ENCODE data around the gene DNAI7.

Gene DNAI7

DNA sequence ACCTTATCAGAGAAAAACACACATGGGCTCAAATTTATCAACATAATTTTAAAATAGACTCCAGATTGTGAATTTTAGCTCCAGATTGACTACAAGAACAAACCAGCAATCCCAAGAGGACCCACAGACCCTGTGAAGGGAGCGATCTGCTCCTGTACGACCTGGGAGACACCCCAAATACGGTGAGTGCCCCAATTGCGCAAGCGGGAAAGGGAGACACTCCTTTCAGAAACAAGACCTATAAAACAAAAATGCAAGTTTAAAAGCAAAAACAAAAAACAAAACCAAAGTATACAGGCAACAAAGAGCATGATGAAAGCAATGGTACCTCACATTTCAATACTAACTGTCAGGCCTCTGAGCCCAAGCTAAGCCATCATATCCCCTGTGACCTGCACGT lies 32.1 kb downstream of the DNAI7 start:
- DNase-seq = no peak

GRCh38 chr12:25156061-25156460 lies 38.9 kb downstream of the DNAI7 start:
- DNase-seq = no peak

GRCh38 chr12:25155022-25155576 lies 39.9 kb downstream of the DNAI7 start:
- no peak for DNase-seq

DNA sequence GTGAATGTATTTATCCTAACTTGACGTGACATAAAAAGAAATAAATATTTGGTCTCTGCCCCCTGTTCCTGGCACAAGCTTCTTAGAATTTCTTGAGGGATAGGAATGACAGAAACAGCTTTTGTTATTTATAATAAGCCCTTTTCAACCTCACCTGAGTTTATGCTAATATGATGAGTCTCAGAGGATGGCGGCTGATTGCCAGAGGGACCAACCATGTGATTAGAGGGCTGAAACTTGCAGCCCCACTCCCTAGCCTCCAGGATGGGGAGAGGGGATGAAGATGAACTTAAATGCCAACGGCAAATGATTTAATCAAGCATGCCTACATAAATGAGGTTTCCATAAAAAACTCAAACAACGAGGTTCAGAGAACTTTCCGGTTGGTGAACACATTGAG lies 42.9 kb downstream of the DNAI7 start:
- no peak for DNase-seq

- no peak for DNase-seq
These were observed 43.5 kb downstream of the DNAI7 start for GRCh38 chr12:25151476-25151875.

- no peak for DNase-seq
These were observed 48.3 kb downstream of the DNAI7 start for GRCh38 chr12:25146686-25147085.

GRCh38 chr12:25135531-25136154 lies 59.3 kb downstream of the DNAI7 start:
- DNase-seq = no peak

- no peak for DNase-seq
These were observed 63.7 kb downstream of the DNAI7 start for GRCh38 chr12:25131270-25131669.

GRCh38 chr12:25130741-25131188 lies 64.2 kb downstream of the DNAI7 start:
- DNase-seq = no peak

- DNase-seq = no peak
These were observed 68.2 kb downstream of the DNAI7 start for GRCh38 chr12:25126746-25127145.

GRCh38 chr12:25126101-25126500 lies 68.9 kb downstream of the DNAI7 start:
- DNase-seq = no peak

DNA sequence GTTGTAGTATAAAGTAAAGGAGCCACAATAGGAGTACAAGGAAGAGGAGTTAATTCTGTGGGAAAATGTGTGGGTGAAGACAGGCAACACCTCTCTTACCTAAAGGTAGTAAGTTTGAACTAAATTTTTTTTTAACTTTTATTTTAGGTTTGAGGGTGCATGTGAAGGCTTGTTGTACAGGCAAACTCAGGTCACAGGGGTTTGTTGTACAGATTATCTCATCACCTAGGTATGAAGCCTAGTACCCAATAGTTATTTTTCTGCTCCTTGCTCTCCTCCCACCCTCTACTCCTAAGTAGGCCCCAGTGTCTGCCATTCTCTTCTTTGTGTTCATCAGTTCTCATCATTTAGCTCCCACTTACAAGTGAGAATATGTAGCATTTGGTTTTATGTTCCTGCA lies 70.5 kb downstream of the DNAI7 start:
- DNase-seq = no peak

DNA sequence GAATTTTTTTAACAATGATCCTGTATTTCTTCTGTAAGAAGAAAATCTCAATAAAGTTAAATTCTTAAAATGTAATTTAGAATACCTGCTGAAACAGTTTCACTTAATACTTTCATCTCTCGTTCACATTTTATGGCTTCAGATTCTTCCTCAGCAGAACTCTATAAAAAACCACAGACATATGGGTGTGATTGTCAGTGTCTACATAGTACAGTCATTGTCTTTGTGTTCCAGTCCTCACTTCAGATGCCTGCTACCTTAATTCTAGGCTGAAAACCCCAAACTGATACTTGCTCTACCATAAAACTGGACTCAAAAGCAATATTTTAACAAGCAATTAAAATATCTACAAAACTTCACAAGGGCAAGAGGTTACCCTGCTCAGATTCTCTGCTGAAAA lies 71.8 kb downstream of the DNAI7 start:
- DNase-seq = no peak

- DNase-seq = no peak
These were observed 73.0 kb downstream of the DNAI7 start for GRCh38 chr12:25121916-25122315.

DNA sequence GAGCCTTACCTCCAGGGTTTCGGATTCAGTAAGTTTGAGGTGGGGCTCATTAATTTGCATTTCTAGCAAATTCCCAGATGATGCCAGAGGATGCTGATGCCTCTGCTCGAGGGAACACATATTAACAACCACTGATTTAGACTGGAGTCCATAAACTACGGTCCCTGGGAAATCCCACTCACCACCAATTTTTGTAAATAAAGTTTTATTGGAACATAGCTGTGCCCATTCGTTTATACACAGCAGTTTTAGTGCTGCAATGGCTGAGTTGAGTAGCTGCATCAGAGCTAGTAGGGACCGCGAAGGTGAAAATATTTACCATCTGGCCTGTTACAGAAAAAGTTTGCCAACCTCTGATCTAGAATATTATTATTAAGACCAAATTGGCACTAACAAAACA lies 73.8 kb downstream of the DNAI7 start:
- no peak for DNase-seq

DNA sequence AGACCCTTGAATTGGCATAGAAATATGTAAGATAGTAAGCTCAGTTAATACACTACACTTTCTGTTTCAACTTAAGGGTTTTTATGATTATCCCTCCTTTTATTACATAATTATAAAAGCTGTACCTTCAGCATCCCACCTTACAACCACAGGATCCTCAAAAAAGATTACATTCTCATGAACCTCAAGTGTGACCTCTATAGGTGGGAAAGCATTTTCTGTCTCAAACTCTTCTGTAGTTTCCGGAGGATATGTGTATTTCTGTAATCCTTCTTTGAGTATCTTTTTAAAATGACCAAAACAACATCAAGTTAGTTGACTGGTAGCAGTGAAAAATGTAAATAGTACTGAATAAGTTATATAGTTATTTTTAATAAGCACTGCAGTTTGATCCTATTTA lies 75.9 kb downstream of the DNAI7 start:
- no peak for DNase-seq

- DNase-seq = no peak
These were observed 79.3 kb downstream of the DNAI7 start for GRCh38 chr12:25115677-25116076.

GRCh38 chr12:25113651-25114050 lies 81.3 kb downstream of the DNAI7 start:
- DNase-seq = no peak

DNA sequence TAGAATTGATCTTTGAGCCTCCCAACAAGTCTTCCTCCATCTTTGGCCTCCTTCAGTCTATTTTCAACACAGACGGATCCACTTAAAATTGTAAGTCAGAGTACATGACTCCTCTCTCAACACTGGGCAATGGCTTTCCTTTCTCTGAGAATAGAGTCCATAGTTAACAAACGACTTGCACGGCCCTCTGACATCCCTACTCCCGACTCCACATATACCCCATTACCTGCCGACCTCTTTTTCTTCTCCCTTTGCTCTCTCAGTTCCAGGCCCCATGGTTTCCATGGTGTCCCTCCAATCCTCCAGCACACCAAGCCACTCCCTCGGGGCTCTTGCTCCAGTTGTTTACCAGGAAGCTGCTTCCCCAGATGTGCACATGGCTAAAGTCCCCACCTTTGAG lies 84.7 kb downstream of the DNAI7 start:
- no peak for DNase-seq

- DNase-seq = no peak
These were observed 87.0 kb downstream of the DNAI7 start for GRCh38 chr12:25107920-25108319.

- DNase-seq = no peak
These were observed 88.1 kb downstream of the DNAI7 start for GRCh38 chr12:25106818-25107217.

DNA sequence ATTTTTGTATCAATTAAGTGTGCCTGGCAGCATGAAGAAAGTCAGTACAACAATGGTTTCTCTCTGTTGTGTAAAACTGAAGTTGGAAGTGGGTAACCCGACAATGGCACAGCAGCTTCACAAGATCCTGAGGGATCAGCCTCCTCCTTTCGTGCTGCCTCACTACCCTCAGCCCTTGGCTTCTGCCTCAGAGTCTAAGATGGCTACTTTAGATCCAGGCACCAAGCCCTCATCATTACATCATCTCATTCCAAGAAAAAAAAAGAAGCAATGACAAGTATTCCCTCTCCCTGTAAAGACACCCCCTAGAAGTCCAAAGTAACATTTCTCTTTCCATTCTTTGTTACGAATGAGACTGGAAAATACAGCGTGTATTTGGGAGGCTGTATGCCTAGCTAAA lies 92.6 kb downstream of the DNAI7 start:
- DNase-seq = no peak

- no peak for DNase-seq
These were observed 93.9 kb downstream of the DNAI7 start for GRCh38 chr12:25101092-25101445.

DNA sequence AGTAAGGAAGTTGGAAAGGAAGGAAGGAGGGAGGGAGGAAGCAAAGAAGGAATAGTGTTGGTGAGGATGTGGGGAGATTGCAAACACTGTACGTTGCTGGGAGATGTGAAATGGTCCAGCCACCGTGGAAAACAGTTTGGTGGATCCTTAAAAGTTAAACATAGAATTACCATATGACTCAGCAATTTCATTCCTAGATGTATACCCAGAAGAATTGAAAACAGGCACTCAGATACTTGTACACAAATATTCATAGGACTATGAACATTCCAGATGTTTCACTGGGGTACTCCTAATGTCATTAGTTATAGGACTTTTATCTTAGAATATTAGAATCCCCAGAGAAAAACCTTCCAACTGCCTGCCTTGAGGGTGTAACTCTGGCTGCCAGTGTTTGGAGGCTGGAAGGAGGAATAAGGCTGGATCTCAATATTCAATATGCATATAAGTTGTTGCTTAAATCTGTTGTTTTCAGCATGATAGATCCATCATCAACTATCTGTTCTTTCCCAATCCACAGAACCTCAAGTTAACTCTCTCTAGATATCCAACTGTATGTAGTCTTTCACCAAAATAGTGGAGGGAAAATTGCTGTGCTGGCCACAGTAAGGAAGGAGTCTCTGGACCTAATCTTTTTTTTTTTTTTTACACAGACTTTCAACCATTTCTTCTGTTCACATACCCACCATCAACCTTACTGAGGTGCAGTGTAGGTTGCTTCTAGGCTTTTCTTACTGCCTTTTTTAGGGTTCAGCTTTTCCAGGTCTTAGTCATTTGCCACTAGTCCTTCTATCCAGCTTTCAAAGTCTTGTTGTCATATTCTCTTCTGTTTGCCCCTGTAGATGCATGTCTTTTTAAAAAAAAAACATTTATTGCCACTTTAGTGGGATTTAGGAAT lies 94.5 kb downstream of the DNAI7 start:
- DNase-seq = no peak
